Neural progenitor cell (in vitro differentiated cells): ENCODE results near the gene EXOC6B.

ENCODE experiments used
- EZH2 ChIP-seq: fragments of 200-600 bp; sonication (generic); IDR thresholded peaks from 2 replicates; pipeline ENCODE4 v1.6.1; 2017; ENCODE audit warnings: antibody characterized with exemption, mild to moderate bottlenecking, moderate library complexity
- EZH2phosphoT487 ChIP-seq: fragments of 200-600 bp; sonication (generic); IDR thresholded peaks from 2 replicates; pipeline ENCODE4 v1.6.1; 2017; ENCODE audit warnings: antibody characterized with exemption
- TF ChIP-seq, protein P1 (sequence below): fragments of 200-600 bp; sonication (generic); IDR thresholded peaks from 2 replicates; pipeline ENCODE4 v1.5.1; 2017; ENCODE audit warnings: antibody characterized with exemption, mild to moderate bottlenecking

- TF ChIP-seq EZH2: no peak
- TF ChIP-seq, protein P1, sequence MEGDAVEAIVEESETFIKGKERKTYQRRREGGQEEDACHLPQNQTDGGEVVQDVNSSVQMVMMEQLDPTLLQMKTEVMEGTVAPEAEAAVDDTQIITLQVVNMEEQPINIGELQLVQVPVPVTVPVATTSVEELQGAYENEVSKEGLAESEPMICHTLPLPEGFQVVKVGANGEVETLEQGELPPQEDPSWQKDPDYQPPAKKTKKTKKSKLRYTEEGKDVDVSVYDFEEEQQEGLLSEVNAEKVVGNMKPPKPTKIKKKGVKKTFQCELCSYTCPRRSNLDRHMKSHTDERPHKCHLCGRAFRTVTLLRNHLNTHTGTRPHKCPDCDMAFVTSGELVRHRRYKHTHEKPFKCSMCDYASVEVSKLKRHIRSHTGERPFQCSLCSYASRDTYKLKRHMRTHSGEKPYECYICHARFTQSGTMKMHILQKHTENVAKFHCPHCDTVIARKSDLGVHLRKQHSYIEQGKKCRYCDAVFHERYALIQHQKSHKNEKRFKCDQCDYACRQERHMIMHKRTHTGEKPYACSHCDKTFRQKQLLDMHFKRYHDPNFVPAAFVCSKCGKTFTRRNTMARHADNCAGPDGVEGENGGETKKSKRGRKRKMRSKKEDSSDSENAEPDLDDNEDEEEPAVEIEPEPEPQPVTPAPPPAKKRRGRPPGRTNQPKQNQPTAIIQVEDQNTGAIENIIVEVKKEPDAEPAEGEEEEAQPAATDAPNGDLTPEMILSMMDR: no peak
- TF ChIP-seq EZH2phosphoT487: no peak
Observed at GRCh38 chr2:72236445-72237067, 589.3 kb downstream of the EXOC6B start.
